Measurements from ENCODE around the gene ZNF562.

GRCh38 chr19:9700229-9700981 is 25.5 kb upstream of the ZNF562 start:
- TF ChIP-seq EZH2 (IDR thresholded peaks at IDR 0.05), result no peak
- TF ChIP-seq POLR2AphosphoS5 (IDR thresholded peaks at IDR 0.05; ENCODE audit: borderline replicate concordance, low read depth, low read length), result no peak
- no peak for TF ChIP-seq FOXP2 (optimal IDR thresholded peaks at IDR 0.05; ENCODE audit: control extremely low read depth, extremely low read length, insufficient read depth)
